ENCODE results near the gene ORC3. TPM values are rescaled to one million over a fixed set of nuclear protein-coding genes. Genes with fewer than 3 reads are reported as not detected.

ORC3 gene
- total and polyA plus RNA-seq, 2 donors (not counting 1 experiment from before 2014, with no cell fraction given) = 16.1 to 31.2 TPM

DNA sequence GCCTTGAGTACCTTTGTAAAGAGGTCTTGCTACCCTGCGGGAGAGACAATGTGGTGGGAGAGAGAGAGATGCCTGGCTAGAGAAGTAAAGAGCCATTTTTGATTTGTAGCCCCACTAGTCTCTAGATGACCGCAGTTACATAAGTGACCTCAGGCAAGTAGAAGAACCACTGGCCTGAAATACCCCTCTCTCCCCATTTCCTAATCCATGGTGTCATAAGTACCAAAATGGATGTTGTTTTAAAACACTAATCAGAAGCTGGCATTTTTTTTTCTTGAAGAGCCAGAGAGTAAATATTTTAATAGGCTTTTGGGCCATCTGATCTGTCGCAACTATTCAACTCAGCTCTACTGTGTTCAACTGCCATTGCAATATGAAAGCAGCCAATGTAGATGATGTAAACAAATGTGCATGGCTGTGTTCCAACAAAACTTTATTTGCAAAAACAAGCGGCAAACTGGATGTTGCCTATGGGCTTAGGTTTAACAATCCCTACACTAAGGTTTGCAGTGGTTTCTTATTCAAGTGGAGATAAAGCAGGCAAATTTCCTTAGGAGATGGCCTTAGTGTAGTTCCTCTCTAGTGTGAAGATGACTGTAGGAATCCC lies 36.7 kb upstream of the ORC3 start:
- H3K9me3 Mint-ChIP-seq (ENCODE audit: insufficient read depth) = no peaks in the 10 kb centered on the region
- Histone ChIP-seq H3K4me1 (ENCODE audit: control insufficient read depth in 2 of 2, insufficient read depth in 2 of 2, low read length in 2 of 2) (no peaks in the 10 kb centered on the region), H3K27me3 (replicated peaks in 1 of 4; ENCODE audit: control extremely low read depth in 1 of 4, control insufficient read depth in 3 of 4, insufficient read depth in 4 of 4, low read length in 3 of 4) (no peaks in the 10 kb centered on the region), H3K27ac (ENCODE audit: low read length in 2 of 2) (no peak overlapping the region), H3K4me2 (replicated peaks; ENCODE audit: low read depth, low read length, poor library complexity, severe bottlenecking) (no peak overlapping the region), H3K9me3 (ENCODE audit: control extremely low read depth in 1 of 3, control insufficient read depth in 2 of 3, insufficient read depth in 1 of 3, low read length in 2 of 3) (no peaks in the 10 kb centered on the region), H2AFZ (ENCODE audit: insufficient read depth, low read depth, low read length, poor library complexity, severe bottlenecking) (no peak overlapping the region), H3K4me3 (ENCODE audit: control extremely low read depth in 1 of 5, extremely low read depth in 1 of 5, insufficient read depth in 1 of 5, low read depth in 2 of 5, low read length in 4 of 5) (no peak overlapping the region), H4K20me1 (ENCODE audit: control insufficient read depth, insufficient read depth, low read length, poor library complexity, severe bottlenecking) (no peaks in the 10 kb centered on the region), H3K9ac (ENCODE audit: low read length) (no peak overlapping the region), H3K79me2 (ENCODE audit: control insufficient read depth, insufficient read depth, low read length) (no peaks in the 10 kb centered on the region), H3K36me3 (replicated peaks in 1 of 2; ENCODE audit: control extremely low read depth in 1 of 2, control insufficient read depth in 1 of 2, extremely low read depth in 1 of 2, insufficient read depth in 2 of 2, low read length in 1 of 2) (peaks cover 8 to 47% of the 10 kb centered on the region in 2 experiments)
- DNase-seq (no peak), ATAC-seq (ENCODE audit: low read depth) (no peak)
- H3K27ac Mint-ChIP-seq = no peak overlapping the region
- H3K27me3 Mint-ChIP-seq = no peaks in the 10 kb centered on the region
- CTCF ChIA-PET = interaction anchor here (1.3 kb wide), 1 partner anchor 11 kb away, joined by 3 read pairs; no protein-coding TSS in a partner anchor
- POLR2A ChIA-PET = no interaction called here
- no peaks in the 10 kb centered on the region for H3K4me1 Mint-ChIP-seq
- intact Hi-C loops (cut with micrococcal nuclease) = no loop called here
- TF ChIP-seq, protein P1, sequence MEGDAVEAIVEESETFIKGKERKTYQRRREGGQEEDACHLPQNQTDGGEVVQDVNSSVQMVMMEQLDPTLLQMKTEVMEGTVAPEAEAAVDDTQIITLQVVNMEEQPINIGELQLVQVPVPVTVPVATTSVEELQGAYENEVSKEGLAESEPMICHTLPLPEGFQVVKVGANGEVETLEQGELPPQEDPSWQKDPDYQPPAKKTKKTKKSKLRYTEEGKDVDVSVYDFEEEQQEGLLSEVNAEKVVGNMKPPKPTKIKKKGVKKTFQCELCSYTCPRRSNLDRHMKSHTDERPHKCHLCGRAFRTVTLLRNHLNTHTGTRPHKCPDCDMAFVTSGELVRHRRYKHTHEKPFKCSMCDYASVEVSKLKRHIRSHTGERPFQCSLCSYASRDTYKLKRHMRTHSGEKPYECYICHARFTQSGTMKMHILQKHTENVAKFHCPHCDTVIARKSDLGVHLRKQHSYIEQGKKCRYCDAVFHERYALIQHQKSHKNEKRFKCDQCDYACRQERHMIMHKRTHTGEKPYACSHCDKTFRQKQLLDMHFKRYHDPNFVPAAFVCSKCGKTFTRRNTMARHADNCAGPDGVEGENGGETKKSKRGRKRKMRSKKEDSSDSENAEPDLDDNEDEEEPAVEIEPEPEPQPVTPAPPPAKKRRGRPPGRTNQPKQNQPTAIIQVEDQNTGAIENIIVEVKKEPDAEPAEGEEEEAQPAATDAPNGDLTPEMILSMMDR (IDR thresholded peaks at IDR 0.05) = no peak
- no peak for TF ChIP-seq EZH2 (IDR thresholded peaks at IDR 0.05; ENCODE audit: borderline replicate concordance, insufficient read depth, low read depth, low read length, poor library complexity, severe bottlenecking)
- no peak overlapping the region for H3K4me3 Mint-ChIP-seq
- 100% methylated on average over 1 of the region's 4 CpGs for WGBS (ENCODE audit: insufficient coverage)

- H3K4me2 ChIP-seq (replicated peaks; ENCODE audit: low read depth, low read length, poor library complexity, severe bottlenecking) = no peak overlapping the region
- Mint-ChIP-seq H3K27ac (no peak overlapping the region), H3K9me3 (ENCODE audit: insufficient read depth) (no peaks in the 10 kb centered on the region), H3K4me1 (no peaks in the 10 kb centered on the region), H3K4me3 (no peak overlapping the region), H3K27me3 (no peaks in the 10 kb centered on the region)
- no peak overlapping the region for H3K27ac ChIP-seq (ENCODE audit: low read length in 2 of 2)
- DNase-seq (no peak), ATAC-seq (ENCODE audit: low read depth) (no peak)
- no peak overlapping the region for H2AFZ ChIP-seq (ENCODE audit: insufficient read depth, low read depth, low read length, poor library complexity, severe bottlenecking)
- no peaks in the 10 kb centered on the region for H4K20me1 ChIP-seq (ENCODE audit: control insufficient read depth, insufficient read depth, low read length, poor library complexity, severe bottlenecking)
- H3K4me1 ChIP-seq (ENCODE audit: control insufficient read depth in 2 of 2, insufficient read depth in 2 of 2, low read length in 2 of 2) = no peaks in the 10 kb centered on the region
- no peak overlapping the region for H3K4me3 ChIP-seq (ENCODE audit: control extremely low read depth in 1 of 5, extremely low read depth in 1 of 5, insufficient read depth in 1 of 5, low read depth in 2 of 5, low read length in 4 of 5)
- intact Hi-C loops (cut with micrococcal nuclease) = no loop called here
- no peak overlapping the region for H3K9ac ChIP-seq (ENCODE audit: low read length)
- H3K36me3 ChIP-seq (replicated peaks in 1 of 2; ENCODE audit: control extremely low read depth in 1 of 2, control insufficient read depth in 1 of 2, extremely low read depth in 1 of 2, insufficient read depth in 2 of 2, low read length in 1 of 2) = peaks cover 8 to 61% of the 10 kb centered on the region in 2 experiments
- CTCF ChIA-PET = no interaction called here
- H3K27me3 ChIP-seq (replicated peaks in 1 of 4; ENCODE audit: control extremely low read depth in 1 of 4, control insufficient read depth in 3 of 4, insufficient read depth in 4 of 4, low read length in 3 of 4) = no peaks in the 10 kb centered on the region
- POLR2A ChIA-PET = no interaction called here
- TF ChIP-seq, protein P1 (IDR thresholded peaks at IDR 0.05) = no peak
- TF ChIP-seq EZH2 (IDR thresholded peaks at IDR 0.05; ENCODE audit: borderline replicate concordance, insufficient read depth, low read depth, low read length, poor library complexity, severe bottlenecking) = no peak
- no peaks in the 10 kb centered on the region for H3K79me2 ChIP-seq (ENCODE audit: control insufficient read depth, insufficient read depth, low read length)
- H3K9me3 ChIP-seq (ENCODE audit: control extremely low read depth in 1 of 3, control insufficient read depth in 2 of 3, insufficient read depth in 1 of 3, low read length in 2 of 3) = no peaks in the 10 kb centered on the region
These were observed 34.4 kb upstream of the ORC3 start for GRCh38 chr6:87555506-87555905.
